ENCODE results near the gene SLC25A38. TPM values are rescaled to one million over a fixed set of nuclear protein-coding genes. Genes with fewer than 3 reads are reported as not detected.

The SLC25A38 gene
- total and polyA plus RNA-seq, 9 of the 15 experiments (the other 6 are each of a cell fraction or from before 2014, with no cell fraction given) = 13.5 to 51.1 (median 30.6) TPM

- TF ChIP-seq CBX5 (IDR thresholded peaks at IDR 0.05; ENCODE audit: borderline replicate concordance, low read depth) (no peak), ARID4B (CRISPR knock-in tag; IDR thresholded peaks at IDR 0.05) (no peak), SIRT6 (IDR thresholded peaks at IDR 0.05; ENCODE audit: low read depth, low read length) (no peak), ZFP91 (CRISPR knock-in tag; IDR thresholded peaks at IDR 0.05) (no peak), NR0B1 (IDR thresholded peaks at IDR 0.05; ENCODE audit: partially characterized antibody) (no peak), PTRF (tag; IDR thresholded peaks at IDR 0.05) (no peak), NFIC (IDR thresholded peaks at IDR 0.05) (peak; percentile 26; the same call in 1 of the 2 replicates), NCOA6 (IDR thresholded peaks at IDR 0.05) (no peak), POLR3A (IDR thresholded peaks at IDR 0.05; ENCODE audit: borderline replicate concordance, extremely low read depth, insufficient read depth, insufficient read length) (no peak), POLR2AphosphoS5 (IDR thresholded peaks at IDR 0.05; ENCODE audit: control insufficient read depth, insufficient read depth, low read depth, low read length) (peak; percentile 34; the same call in 1 of the 2 replicates), DLX4 (CRISPR knock-in tag; IDR thresholded peaks at IDR 0.05) (no peak), ZC3H8 (IDR thresholded peaks at IDR 0.05) (no peak), ZNF766 (CRISPR knock-in tag; conservative IDR thresholded peaks at IDR 0.05) (no peak), RBM17 (IDR thresholded peaks at IDR 0.05; ENCODE audit: borderline replicate concordance, low read depth, low read length) (no peak), ZNF41 (CRISPR knock-in tag; conservative IDR thresholded peaks at IDR 0.05) (peak; percentile 62; the same call in 1 of the 2 replicates), SMARCA5 (IDR thresholded peaks at IDR 0.05) (no peak), STAG1 (CRISPR knock-in tag; IDR thresholded peaks at IDR 0.05; ENCODE audit: borderline replicate concordance) (no peak), FOXK1 (CRISPR knock-in tag; IDR thresholded peaks at IDR 0.05; ENCODE audit: borderline replicate concordance) (no peak), ATF7 (IDR thresholded peaks at IDR 0.05) (no peak)
These were observed 24.8 kb downstream of the SLC25A38 start (continued) for GRCh38 chr3:39407773-39408492.

Data from K562 (cell line).